ENCODE results near the gene ADGRL2. TPM values are rescaled to one million over a fixed set of nuclear protein-coding genes. Genes with fewer than 3 reads are reported as not detected.
A peak's percentile ranks its signal among the peaks of the same experiment; 100 is the strongest.

The ADGRL2 gene
- total and polyA plus RNA-seq, 8 donors, result 5.6 to 21.6 (median 12.4) TPM

- Histone ChIP-seq H3K27me3 (no peaks in the 10 kb centered on the region), H3K27ac (no peak overlapping the region), H3K4me1 (no peaks in the 10 kb centered on the region), H3K36me3 (no peaks in the 10 kb centered on the region), H3K9me3 (no peaks in the 10 kb centered on the region), H3K4me3 (no peak overlapping the region)
- DNase-seq, result no peak
- no peak for FAIRE-seq
- 61% methylated on average over 1 of the region's 1 CpG for WGBS, 2 donors
- intact Hi-C loops (cut with DNase I), result no loop called here
- ATAC-seq, result peak in 2 of 4 donors; percentile 19 to 85
- no peak for TF ChIP-seq CTCF (IDR thresholded peaks at IDR 0.05)
Observed at GRCh38 chr1:81780705-81781454, 19.9 kb upstream of the ADGRL2 start.

DNA sequence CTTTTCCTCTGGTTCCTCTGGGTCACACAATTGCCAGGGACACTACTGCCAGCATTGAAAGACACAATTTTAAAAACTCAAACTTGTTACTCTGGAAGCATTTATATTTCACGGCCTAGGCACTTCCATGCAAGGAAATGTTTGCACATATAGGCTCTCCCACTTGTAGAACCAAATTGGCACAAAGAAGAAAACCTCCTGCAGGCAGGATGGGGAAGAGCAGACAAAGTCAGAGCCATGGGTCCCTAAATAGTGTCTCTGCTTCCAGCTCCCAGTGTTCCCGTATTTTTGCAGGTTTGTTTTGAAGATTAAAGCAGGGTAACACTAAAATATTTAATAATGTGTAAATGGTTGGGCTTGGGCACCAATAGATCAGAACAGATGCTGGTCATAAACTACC is 19.0 kb upstream of the ADGRL2 start:
- DNase-seq, result no peak
- TF ChIP-seq CTCF (IDR thresholded peaks at IDR 0.05), result no peak
- ATAC-seq, result no peak
- no peak for FAIRE-seq
- Histone ChIP-seq H3K4me3 (peak overlapping the region in 1 of 4 donors; percentile 3), H3K9me3 (no peaks in the 10 kb centered on the region), H3K27me3 (no peaks in the 10 kb centered on the region), H3K4me1 (no peaks in the 10 kb centered on the region), H3K36me3 (no peaks in the 10 kb centered on the region), H3K27ac (no peak overlapping the region)
- intact Hi-C loops (cut with DNase I), result no loop called here
- 39 to 40% methylated on average over 2 of the region's 2 CpGs for WGBS, 2 donors

DNA sequence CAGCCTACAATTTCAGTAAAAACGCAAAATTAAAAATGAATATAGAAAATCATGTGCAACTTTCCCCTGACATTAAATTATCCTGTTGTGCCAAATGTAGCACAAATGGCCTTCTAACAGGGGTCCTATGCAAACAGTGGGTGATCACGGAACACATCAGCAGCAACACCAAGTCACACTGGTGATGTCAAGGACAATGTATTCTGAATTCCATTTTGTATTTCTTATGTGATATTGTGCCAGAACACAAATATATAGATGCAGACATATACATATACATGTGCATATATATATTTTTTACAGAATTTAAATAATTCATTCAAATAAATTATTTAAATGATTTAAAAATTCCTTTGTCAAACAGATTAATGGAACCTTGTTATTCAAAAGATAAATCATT is 8.6 kb upstream of the ADGRL2 start:
- FAIRE-seq, result peak; percentile 60
- Histone ChIP-seq H3K4me1 (no peaks in the 10 kb centered on the region), H3K36me3 (no peaks in the 10 kb centered on the region), H3K27me3 (no peaks in the 10 kb centered on the region), H3K9me3 (no peaks in the 10 kb centered on the region), H3K4me3 (no peak overlapping the region), H3K27ac (no peak overlapping the region)
- ATAC-seq, result no peak
- no peak for TF ChIP-seq CTCF (IDR thresholded peaks at IDR 0.05)
- 85 to 94% methylated on average over 2 of the region's 2 CpGs for WGBS, 2 donors
- intact Hi-C loops (cut with DNase I), result no loop called here
- DNase-seq, result no peak

- no peak overlapping the region for H3K4me3 ChIP-seq
- WGBS, 2 donors, result 91 to 98% methylated on average over 2 of the region's 2 CpGs
- no peak for FAIRE-seq
- no peaks in the 10 kb centered on the region for H3K27me3 ChIP-seq
- no peak for ATAC-seq
- TF ChIP-seq CTCF (IDR thresholded peaks at IDR 0.05), result no peak
- no peak for DNase-seq
- H3K4me1 ChIP-seq, result peaks cover 0 to 7% (median 0%) of the 10 kb centered on the region in 3 donors
- intact Hi-C loops (cut with DNase I), result no loop called here
- no peaks in the 10 kb centered on the region for H3K9me3 ChIP-seq
- no peaks in the 10 kb centered on the region for H3K36me3 ChIP-seq
- no peak overlapping the region for H3K27ac ChIP-seq
Observed at GRCh38 chr1:81797701-81798100, 3.0 kb upstream of the ADGRL2 start.

All from pancreas (tissue), 10 donors.